NOMO-1 (cell line): ENCODE data around the gene XIRP2.

Source experiments
- DNase-seq, 2 experiments: peaks; one replicate each; lab custom pipeline; 2025; ENCODE audit not compliant: unreplicated experiment in 2 of 2; lab: John Stamatoyannopoulos, UW

Gene XIRP2

GRCh38 chr2:166926657-166927056 lies 38.4 kb downstream of the XIRP2 start:
- no peak for DNase-seq

DNA sequence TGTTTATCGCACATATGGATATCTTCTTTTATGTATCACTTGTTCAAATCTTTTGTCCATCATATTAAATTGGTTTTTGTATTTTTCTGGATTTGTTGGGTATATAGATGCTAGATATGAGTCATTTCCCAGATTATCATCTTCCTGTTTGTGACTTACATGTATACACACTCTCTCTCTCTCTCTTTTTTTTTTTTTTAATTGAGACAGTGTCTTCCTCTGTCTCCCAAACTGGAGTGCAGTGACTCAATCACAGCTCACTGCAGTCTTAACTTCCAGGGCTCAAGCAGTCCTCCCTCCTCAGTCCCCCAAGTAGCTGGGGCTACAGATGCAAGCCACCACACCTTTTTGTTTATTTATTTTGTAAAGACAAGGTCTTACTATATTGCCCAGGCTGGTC lies 43.8 kb downstream of the XIRP2 start:
- no peak for DNase-seq

DNA sequence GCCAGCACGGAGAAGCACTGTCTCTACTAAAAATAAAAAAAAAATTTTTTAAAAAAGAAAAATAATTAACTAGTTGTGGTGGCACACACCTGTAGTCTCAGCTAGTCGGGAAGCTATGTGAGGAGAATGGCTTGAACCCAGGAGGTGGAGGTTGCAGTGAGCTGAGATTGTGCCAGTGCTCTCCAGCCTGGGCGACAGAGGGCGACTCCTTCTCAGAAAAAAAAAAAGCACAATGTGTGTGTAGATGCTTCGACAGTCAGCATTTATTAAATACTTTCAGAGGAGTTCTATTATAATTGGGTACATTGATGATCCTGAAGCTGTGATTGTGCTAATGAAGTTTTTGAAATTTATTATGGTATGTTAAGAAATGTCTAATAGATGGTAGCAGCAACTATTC lies 46.5 kb downstream of the XIRP2 start:
- no peak for DNase-seq

- DNase-seq, result no peak
Observed at GRCh38 chr2:166942377-166942776, 54.1 kb downstream of the XIRP2 start.

GRCh38 chr2:166944909-166945308 lies 56.6 kb downstream of the XIRP2 start:
- DNase-seq, result no peak

DNA sequence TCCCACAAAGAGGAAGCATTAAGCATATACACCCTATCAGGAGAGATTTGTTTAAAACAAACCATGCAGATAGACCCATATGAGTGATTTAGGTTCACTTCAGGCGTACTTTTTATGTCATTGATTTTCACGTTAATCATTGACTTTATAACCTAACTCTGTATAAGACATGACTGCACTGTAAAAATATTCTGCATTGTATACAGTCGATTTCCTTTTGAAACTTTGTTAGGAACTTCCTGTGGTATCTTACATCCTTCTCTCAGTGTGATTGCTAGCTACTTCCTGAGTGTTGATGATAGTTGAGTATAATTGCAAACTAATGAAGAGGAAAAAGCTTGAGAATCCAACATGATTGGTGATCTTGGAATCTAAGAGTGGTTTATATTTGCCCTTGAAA lies 69.4 kb downstream of the XIRP2 start:
- DNase-seq, result no peak

- no peak for DNase-seq
Observed at GRCh38 chr2:166958986-166959481, 70.8 kb downstream of the XIRP2 start.

- DNase-seq, result no peak
Observed at GRCh38 chr2:166959556-166959955, 71.3 kb downstream of the XIRP2 start.

- DNase-seq, result no peak
Observed at GRCh38 chr2:166960702-166961270, 72.5 kb downstream of the XIRP2 start.

- DNase-seq, result no peak
Observed at GRCh38 chr2:166961933-166962332, 73.7 kb downstream of the XIRP2 start.

- no peak for DNase-seq
Observed at GRCh38 chr2:166969486-166969885, 81.2 kb downstream of the XIRP2 start.

DNA sequence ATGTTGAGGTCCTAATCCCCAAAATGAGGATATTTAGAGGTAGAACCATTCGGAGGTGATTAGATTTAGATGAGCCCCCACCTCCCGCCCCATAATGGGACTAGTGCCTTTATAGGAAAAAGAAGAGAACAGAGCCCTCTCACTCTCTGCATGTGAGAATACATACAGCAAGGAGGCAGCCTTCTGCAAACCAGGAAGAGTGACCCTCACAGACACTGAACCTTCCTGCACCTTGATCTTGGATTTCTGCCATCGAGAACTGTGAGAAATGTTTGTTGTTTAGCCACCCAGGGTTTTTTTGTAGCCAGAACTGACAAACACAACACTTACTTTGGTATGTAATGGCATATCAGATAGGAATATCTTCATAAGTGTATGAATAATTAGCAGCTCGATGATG lies 83.7 kb downstream of the XIRP2 start:
- DNase-seq, result no peak

GRCh38 chr2:166972418-166972817 lies 84.1 kb downstream of the XIRP2 start:
- no peak for DNase-seq

GRCh38 chr2:166984188-166984587 lies 95.9 kb downstream of the XIRP2 start:
- DNase-seq, result no peak

GRCh38 chr2:166984797-166985196 lies 96.5 kb downstream of the XIRP2 start:
- no peak for DNase-seq

DNA sequence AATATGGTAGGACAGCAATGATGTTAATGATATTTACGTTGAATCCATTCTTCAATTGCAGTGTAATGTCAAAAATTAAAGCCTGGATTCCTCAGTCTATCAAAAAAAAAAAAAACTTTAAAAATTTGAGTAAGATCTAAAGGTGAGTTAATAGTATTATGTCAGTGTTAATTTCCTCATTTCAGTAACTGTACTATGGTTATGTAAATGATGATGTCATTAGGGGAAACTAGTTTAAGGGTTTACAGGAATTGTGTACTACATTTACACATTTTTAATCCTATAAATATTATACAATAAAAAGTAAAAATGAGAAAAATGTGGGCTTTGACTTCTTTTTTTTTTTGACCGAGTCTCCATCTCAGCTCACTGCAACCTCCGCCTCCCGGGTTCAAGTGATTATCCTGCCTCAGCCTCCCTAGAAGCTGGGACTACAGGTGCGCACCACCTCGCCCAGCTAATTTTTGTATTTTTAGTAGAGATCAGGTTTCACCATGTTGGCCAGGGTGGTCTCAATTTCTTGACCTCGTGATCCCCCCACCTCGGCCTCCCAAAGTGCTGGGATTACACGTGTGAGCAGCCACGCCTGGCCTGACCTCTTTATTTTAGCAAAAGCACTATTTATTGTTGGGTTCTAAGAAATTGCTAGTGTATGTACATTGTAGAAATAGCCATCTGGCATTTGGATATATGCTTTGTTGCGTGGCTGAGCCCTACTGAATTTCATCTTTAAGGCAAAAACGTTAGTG lies 106.5 kb downstream of the XIRP2 start:
- no peak for DNase-seq

DNA sequence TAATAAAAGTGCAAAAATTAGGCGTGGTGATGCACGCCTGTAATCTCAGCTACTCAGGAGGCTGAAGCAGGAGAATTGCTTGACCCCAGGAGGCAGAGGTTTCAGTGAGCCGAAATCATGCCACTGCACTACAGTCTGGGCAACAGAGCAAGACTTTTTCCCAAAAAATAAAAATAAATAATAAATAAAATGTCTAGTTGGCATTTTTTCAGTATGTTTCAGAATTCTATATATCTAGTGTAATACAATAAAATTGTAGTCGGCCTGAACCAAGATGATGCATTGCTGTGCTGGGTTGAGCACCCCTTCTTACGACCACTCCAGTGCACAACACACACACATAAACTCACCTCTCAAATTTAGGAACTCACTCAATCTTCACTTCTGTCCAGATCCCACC lies 108.2 kb downstream of the XIRP2 start:
- DNase-seq, result no peak

- no peak for DNase-seq
Observed at GRCh38 chr2:167001165-167001564, 112.9 kb downstream of the XIRP2 start.

DNA sequence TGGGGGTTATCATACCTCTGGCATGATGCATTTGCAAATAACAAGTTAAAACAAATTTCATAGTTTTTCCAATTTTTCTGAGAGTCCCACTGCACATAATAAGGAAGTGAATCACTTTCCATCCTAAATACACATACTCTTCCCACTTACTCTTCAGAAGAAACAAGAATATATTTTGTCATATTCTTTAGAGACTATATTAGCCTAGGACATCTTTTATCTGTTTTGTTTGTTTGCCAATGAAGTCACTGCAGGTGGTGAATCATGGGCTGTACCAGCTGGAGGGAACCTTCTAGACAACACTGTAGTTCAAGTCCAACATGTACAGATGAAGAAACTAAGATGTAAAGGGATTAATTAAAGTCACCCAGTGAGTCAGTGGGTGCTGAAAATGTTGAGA lies 116.8 kb downstream of the XIRP2 start:
- DNase-seq, result no peak

DNA sequence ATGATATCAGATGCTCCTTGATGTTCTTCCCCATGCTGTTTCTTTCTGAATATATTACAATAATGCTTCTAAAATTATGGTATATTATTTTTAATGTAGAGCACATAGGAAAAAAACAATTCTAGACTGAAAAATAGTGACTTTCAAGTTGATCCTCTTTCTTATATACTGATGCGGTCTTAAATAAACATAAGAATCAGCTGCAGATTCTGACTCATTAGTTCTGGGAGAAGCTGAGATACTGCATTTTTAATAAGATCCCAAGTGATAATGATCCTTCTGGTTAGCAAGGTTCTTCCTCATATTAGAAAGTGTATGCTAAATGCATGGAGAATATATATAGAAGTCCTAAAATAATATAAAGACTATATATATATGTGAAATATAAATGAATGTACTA lies 124.9 kb downstream of the XIRP2 start:
- DNase-seq, result no peak

GRCh38 chr2:167015806-167016205 lies 127.5 kb downstream of the XIRP2 start:
- no peak for DNase-seq

DNA sequence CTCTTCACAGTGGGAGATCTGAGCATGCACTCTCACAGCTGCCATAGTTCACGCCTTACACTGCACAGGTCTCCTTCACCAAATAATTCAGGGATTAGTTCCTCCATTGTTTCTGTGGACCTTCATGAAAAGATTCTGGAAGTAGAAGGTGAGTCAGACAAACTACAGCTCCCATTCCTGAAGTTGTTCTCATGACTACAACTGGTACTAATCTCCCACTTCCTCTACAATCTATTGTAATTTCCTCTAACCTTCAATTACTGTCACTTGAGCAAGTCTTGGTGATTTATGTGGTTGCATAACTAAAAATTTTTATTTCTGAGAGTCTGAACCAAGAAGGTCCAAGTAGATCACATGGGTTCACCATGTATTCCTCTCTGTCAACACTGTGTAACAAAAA lies 128.7 kb downstream of the XIRP2 start:
- no peak for DNase-seq

DNA sequence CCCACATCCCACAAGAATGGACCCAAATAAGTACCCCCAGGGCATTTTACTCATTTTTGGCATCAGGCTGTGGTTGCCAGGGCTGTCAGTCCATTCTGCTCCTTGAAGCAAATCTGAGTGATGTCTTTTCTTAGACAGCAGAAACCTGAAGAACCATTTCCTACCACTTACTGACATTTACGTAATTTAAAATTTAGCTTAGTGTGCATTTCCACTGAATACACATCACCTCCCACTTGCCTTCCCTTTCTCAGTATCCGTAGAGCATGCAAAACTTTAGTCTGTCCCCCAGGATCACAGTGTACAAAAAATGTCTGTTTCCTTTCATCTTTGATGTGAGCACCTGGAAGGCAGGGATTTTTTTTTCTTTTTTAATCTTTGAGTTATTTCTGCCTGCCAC lies 130.3 kb downstream of the XIRP2 start:
- DNase-seq, result no peak
